Umbilical cord (tissue), 2 donors: ENCODE results near the gene MMEL1. TPM values are rescaled to one million over a fixed set of nuclear protein-coding genes. Genes with fewer than 3 reads are reported as not detected.
"Not testable (repeated sequence)": the region's sequence is repeated elsewhere in the genome, so short reads cannot be mapped to it uniquely, and the experiment has no call there.

Experiments
- DNase-seq: peaks from one replicate; pipeline ENCODE4 v3.0.0-alpha.2; 2015; ENCODE audit warnings: low spot score
- total RNA-seq: library from RNA; depleted of rRNA; stranded (reverse); fragments of >200 nt; gene quantifications from one replicate; pipeline ENCODE4 v1.2.3, GENCODE V29; 2014; ENCODE audit warnings: low replicate concordance; ENCODE audit not compliant: insufficient read depth

MMEL1 gene
- total RNA-seq, 1 donor from 2014 or later, result not detected

DNA sequence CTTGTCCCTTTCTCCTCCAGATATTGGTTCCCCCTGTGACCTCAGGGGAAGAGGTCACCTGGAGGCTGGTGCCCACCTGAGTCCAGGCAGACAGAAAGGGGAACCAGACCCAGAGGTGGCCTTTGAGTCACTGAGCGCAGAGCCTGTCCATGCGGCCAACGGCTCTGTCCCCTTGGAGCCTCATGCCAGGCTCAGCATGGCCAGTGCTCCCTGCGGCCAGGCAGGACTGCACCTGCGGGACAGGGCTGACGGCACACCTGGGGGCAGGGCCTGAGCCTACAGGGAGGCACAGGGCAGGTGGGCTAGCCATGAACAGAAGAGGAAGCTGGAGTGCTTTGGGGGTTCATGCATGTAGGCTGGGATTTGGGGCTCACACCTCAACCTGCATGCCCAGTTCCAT, 74.0 kb downstream of the MMEL1 start:
- DNase-seq, result no peak

DNA sequence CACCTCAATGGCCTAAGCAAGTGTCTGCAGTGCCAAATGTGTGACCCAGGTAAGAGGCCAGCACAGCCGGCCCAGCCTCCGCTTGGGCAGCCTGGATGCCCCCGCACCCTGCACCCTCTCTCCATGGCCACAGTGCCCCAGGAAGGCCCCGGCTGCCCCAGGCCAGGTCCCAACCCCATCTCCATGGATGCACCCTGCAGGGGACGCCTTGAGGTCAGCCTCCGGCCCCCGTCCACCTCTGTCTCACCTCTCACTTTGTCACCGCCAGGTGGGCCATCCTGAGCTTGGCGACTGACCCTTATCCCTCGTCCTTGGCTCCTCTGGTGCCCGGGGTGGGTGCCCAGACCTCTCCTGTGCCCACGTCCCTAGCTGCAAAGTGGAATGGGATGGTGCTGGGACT, 74.4 kb downstream of the MMEL1 start:
- no peak for DNase-seq

DNA sequence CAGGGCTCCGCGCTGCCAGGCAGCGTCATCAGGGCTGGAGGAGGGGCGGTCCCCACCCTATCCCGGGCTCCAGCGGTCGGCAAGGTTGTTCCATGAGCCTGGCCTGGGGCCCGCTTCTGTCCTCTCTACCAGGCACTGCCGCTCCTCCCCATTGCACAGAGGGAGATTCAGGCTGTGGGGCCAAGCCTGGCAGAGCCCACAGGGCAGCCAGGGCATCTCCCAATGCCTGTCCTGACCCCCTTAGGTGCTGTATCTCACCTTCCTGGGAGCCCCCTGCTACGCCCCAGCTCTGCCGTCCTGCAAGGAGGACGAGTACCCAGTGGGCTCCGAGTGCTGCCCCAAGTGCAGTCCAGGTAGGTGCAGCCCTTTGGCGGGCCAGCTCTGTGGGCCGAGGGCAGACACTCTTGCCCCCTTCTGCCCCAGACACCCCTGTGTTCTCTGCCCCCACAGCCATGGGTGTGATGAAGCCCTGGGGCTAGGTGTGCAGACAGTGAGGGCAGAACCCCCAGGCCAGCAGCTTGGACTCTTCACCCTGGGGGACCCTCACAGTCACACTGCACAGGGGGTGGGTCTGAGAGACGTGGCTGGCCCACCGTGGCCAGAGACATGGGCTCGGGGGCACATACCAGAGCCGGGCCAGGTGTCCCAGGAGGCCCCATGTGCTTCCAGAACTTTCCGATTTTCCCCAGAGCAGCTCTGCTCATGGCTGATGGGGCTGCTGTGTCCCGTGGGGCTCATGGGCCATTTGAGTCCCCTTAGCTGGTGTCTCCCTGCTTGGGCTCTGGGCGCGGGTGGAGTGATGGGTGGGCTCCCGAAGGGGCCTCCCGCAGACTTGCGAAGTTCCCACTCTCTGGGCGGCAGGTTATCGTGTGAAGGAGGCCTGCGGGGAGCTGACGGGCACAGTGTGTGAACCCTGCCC, 75.1 kb downstream of the MMEL1 start:
- DNase-seq, result no peak

DNA sequence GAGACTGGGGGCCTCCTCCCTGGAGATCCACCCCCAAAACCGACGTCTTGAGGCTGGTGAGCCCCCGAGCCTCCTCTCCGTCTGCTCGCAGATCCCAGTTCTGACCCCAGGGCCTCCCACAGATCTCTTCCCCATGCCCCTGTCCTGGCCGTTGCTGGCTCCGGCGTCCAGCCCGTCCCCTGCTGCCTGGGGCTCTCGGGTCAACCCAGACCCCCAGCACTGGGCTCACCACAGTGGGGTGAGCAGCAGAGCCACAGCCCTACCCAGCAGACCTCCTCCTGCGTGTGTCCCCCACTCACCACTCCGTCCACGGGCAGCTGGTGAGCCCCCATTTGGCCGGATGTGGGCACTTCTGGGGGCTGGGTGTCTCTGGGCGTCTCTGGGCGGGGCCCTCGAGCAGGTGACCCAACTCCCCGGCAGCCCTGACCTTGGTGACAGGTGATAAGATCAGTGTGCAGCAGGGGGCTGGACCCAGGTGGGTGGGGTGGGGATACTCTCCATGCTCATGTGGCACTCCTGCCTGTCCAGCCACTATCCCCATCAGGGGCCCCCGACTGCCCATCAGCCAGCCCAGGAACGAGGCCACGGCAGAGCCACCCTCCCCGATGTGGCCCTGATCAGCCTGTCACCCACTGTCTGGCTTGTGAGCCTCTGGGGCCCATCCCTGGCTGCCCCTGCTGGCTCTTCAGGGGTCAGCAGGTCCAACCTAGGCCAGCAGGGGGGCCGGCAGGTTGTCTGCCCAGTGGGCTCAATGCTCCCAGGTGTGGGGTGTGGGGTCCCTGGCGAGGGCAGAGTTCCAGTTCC, 75.9 kb downstream of the MMEL1 start:
- no peak for DNase-seq

DNA sequence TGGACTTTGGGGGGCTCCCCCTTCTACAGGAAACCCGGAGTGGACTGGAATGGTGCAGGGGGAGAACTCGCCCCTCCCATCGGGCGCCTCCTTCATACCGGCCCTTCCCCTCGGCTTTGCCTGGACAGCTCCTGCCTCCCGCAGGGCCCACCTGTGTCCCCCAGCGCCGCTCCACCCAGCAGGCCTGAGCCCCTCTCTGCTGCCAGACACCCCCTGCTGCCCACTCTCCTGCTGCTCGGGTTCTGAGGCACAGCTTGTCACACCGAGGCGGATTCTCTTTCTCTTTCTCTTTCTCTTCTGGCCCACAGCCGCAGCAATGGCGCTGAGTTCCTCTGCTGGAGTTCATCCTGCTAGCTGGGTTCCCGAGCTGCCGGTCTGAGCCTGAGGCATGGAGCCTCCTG, 76.5 kb downstream of the MMEL1 start, which contains the start of gene TNFRSF14:
Gene TNFRSF14, plus strand, starts transcription at position 95 of the 401 bp plus-strand sequence. Its CDS starts 294 bp downstream, at position 389.
- peak; percentile 53 for DNase-seq

DNA sequence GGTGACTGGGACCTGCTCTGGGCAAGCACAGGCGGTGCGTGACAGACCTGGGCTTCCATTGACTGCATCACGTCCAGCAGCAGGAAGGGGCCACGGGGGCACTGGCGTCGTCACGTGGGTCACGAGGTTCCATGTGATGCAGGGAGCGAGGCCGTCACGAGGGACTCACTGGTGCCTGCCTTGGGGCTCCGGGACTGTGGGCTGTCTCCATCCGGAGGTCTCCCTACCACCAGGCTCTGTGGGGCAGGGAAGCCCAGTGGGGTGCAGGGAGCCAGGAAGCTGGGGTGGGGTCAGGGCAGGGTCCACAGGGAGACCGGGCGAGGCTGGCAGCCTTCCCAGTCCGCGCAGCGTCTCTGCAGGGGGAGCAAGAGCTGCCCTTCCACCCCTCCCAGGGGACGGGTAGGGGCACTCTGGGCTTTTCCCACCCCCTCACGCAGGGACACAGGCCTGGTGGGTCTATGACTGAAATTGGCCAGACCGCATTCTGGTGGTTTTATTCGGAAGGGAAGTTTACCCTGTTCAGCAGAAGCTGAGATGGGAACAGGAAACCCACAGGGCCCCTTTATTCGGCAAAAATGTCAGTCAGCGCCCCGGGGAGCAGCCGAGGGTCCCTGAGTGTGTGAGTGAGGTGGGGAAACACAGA, 77.1 kb downstream of the MMEL1 start:
- peak; percentile 41 for DNase-seq

DNA sequence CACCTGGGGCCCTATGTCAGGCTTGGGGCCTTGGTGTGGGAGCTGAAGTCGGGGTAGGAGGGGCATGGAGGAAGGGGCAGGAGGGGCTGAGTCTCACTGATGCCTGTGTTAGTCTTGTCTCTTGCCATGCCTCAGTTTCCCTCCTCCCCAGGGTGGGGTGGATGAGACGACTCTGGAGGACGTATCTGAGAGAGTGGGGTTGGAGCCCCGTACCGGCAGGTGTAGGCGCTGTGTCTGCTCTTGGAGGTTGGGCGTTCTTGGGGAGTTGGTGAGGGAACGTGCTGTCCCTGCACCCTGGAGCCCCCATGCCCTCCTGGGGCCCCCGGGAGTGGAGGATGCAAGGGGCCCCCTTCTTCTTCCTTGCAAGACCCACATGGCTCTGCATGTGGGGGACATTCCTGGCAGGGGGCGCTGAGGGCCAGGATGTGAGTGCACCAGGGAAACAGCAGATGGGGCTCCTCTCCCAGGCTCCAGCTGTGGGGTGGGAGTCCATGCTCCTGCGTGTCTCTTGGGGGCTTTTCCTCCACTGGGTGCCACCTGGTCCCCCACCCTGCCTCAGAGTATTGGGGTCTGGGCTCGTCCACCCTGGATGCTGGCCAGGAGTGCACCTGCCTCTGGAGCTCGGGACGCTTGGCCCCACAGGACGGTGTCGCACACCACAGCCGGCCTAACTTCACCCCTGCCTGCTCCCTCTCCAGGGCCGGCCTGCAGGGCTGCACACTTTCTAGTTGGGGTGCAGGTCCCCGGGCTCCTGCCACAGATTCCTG, 78.0 kb downstream of the MMEL1 start:
- no peak for DNase-seq

DNA sequence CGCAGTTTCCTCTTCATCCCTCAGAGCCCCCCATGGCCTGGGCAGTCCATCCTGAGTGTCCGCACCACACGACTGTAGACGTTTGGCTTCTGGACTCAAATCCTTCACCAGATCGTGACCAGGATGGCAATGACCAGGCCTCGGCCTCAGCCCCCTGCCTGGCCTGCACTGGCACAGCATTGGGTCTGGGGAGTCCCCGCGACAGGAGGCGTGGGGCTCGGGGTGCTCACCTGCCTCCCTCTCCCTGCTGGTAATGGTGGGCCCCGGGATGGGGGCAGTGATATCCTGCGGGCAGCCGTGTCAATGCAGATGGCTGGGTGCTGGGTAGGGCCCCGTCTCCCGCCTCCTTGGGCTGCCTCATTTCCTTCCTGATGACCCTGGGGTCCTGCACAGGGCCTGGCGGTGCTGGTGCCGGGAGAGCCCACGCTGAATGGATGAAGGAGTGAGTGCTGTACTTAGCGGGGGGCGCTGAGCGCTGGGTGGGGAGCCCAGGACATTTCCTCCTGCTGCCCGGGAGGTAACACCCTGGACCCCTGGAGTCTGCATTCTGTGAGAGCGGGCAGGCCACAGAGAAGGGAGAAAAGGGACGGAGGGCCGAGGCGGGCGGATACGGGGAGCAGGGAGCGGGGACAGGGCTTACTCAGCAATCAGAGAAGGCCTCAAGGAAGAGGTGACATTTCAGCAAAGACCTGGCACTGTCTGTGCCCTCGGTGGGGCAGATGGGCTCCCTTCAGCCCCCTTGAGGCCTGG, 78.8 kb downstream of the MMEL1 start:
- DNase-seq, result no peak

DNA sequence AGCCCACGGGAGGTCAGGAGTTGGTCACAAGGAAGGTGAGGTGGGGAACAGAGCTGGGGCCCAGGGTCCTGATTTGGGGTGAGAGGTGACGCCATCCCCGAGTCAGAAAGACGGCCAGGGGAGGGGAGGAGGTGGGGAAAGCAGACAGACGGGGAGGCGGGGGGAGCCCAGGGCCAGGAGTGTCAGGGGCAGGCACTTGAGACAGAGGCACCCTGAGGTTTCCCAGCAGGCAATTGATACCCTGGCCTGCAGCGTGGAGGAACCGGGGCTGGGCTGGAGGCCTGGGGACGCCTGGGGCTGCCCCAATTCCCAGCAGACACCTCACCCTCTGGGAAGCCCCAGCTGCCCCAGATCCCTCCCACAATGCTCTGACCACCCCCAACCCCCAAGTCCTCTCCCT, 79.7 kb downstream of the MMEL1 start:
- not testable (repeated sequence) for DNase-seq

DNA sequence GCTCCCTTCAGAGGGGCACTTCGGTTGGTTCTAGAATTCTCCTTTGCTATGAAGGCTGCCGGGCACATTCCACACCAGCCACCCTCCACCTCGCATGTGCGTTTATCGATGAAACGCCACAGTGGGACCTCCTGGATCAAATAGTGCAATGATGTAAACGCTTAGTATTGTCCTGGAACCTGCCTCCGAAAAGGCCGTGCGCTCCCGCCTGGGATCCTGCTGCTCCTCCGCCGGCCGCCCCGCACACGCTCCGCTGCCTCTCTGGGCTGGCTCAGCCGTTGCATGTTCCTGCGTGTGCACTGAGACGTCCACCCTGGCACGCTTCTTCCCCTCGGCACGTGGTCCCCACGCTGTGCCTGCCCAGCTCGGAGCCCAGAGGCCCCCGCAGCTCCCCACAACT, 80.6 kb downstream of the MMEL1 start:
- no peak for DNase-seq

DNA sequence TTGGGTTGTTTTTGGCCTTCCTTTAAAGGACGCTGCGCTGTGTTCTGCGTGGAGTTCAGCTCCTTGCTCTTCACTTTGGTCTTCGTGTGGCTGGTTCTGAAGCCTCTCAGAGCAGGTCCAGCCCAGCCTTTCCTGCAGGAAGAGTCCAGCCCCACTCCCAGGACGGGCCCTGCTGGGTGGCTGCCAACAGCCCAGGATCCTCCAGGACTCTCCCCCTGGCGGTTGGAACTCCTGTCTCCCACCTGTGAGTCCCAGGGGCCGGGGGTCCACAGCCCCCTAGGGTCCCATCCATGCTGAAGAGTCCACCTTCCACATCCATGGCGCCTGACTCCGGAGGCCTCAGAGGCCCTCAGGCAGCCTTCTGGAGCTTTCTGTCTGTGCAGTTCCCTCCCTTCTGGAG, 81.3 kb downstream of the MMEL1 start:
- not testable (repeated sequence) for DNase-seq

DNA sequence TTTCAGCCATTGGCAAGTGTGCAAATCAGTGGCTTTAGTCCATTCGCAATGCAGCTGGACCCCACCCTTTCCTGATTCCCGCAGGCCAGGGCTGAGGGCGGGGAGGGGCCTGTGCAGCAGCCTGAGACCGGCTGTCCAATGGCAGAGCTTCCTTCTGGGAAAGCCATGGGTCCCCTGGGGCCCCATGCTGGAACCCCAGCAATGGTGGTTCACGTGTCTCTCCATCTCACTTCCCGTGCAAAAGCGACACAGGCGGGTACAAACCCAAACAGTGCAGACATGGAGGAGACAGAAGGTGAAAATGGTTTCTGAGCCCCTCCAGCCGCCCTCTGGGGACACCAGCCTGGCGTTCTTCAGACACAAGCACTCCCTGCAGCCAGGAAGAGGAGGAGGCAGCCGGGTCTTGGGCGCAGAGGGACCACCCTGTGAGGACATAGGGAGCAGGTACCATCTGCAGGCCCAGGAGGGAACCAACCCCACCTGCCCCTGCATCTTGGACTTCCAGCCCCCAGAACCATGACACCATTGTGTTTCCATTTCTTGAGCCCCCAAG, 82.4 kb downstream of the MMEL1 start:
- DNase-seq, result not testable (repeated sequence)

DNA sequence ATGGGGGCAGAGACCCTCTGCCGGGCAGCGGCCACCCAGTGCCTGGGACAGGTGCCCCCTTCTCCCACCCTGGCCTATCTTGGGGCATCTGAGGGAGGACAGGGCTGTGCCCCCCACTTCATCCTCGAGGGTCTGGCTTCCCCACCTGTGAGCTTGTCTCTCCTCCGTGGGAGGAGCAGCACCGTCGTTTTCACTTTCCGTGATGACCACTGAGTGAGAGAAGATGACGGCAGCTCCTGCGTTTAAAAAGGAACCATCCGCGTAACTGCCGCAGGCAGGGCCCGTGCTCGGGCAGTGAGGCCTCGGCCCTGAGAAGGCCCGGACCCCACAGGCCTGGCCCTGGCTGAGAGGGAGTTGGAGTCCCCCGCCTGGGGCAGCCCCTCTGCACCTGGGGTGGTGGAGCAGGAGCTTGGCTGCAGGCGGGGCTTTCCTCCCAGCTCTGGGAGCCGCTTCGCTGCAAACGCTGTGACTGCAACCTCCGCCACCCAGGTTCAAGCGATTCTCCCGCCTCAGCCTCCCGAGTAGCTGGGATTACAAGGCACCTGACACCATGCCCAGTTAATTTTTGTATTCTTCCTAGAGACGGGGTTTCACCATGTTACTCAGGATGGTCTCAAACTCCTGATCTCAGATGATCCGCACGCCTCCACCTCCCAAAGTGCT, 83.3 kb downstream of the MMEL1 start:
- not testable (repeated sequence) for DNase-seq

DNA sequence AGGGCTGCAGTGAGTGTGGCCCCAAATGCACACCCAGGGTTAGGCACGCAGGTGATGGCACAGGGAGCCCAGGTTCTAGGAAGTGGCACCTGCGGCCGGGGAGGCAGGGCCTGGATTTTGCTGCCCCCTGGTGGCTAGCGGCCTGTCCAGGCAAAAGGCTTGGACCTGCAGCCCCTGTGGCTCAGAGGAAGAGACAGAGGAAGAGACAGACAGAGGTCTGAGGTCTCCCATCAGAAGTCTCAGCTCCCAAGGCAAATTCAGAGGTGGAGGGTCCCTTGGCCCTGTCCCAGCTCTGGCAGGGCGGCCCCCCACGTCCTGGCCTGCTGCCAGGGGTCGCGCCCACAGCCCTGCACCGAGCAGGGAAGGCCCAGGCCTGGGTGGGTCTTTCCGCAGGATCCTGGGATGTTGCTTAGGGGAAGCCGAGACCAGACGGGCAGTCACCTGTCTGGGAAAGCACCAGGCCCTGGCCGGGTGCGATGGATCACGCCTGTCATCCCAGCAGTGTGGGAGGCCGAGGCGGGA, 84.7 kb downstream of the MMEL1 start:
- peak; percentile 78 for DNase-seq

DNA sequence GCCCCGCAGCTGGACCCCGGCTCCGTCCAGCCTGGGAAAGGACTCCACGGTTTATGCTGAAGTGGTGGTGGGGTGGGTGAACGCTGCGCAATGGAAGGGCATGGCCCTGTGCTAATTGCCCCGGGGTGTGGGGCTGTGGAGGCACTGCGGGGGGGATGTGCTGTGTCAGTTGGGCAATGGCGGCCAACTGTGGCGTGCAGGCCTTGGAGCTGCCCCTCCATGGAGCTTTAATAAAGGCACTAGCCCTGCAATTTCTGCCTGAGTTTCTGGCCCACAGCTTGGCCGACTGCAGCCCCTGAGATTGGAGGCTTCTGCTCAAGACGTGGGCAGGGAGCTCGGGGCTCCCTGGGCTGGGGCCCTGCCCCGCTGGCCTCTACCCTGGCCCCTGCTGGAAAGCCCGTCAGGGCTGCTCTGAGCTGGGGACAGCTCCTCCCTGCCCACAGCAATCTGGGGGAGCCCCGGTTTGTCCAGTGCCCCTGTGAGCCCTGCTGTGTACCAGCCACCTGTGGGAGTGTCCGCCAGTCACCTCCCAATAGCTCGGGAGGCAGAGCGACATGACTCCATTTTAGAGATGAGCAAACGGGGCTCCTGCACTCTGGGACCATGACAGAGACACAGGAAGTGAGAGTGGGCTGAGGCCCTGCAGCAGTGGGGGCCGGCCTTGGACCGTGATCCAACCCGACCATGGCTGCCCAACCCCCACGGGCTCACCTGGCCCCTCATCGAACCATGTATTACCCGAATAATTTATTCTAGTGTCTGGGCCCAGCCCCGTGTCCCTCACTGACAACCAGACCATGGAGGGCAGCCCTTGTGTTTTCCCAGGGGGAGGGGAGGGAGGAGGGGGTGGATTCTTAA, 85.4 kb downstream of the MMEL1 start:
- DNase-seq, result no peak

DNA sequence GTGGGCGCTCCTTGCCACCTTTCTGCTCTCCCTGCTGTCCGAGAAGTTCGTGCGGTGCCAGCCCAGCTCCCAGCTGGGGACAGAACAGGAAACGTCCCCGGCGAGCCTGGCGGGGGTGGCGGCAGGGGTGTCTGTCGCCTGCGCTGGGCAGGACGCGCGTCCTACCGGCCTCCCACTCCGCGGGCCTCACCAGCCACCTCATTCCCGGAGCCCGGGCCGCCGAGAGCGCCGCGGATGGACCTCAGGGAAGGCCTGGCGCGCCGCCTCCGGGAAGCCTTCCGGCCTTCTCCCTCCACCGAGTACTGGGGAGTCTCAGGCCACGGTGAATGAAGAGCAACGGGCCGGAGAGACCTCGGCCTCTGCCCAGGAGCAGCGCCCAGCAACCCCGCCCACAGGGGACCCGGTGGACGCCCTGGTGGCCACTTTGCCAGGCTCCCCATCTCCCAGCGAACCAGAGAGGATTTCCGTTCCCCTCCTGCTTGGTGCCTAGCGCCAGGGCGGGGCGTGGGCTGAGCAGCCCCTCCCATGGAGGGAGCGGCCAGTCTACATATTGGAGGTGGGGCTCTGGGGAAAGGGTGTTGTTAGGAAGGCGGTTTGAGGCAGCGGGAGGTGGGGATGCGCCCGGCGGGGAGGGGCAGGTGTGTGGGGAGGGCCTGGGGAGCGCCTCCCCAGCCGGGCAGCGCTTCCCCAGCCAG, 86.2 kb downstream of the MMEL1 start:
- DNase-seq, result peak; percentile 89

DNA sequence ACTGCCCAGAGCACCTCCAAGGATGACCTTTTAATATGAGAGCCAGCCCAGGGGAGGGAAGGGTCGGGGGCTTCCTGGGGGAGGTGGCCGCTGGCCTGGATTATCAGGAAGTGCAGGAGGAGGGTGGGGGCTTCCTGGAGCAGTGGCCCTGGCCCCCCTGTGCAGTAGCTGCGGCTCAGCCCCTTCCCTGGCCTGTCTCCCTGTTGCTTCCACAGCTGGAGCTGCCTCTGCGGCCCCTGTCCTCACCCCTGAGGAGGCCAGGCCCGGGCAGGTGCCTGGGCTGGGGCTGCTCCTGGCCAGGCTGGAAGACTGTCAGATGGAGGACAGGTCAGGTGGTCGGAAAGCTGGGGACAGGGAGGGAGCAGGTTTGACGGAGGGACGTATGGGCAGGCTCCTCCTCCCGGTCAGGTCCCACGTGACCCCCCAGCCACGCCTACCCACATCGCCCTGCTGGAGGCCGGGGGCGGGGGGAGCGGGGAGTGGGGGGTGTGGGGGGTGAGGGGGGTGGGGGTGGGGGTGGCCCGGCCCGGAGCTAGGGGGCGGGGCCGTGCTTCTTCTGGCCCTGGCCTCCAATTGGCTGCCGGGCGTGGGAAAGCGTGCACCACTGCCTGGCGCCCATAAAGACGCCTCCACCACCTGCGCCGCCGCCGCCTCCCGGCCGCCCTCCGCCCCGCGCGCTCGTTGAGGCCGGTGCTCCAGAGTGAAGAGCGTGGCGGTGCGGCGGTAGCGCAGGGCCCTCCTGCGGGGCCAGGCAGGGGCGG, 86.9 kb downstream of the MMEL1 start:
- peak; percentile 70 for DNase-seq
